Stimulated activated CD4-positive, alpha-beta T cell treated with anti-CD3 and anti-CD28 coated beads, Interleukin-2, amount 100 ng/mL, for 24 hours (primary cell): ENCODE results near the gene CDC6.

Experiments used
- DNase-seq, 2 donors: peaks; one replicate each; pipeline ENCODE4 v3.0.0-alpha.2; 2020

CDC6 gene

GRCh38 chr17:40323391-40324381 lies 36.0 kb downstream of the CDC6 start:
- DNase-seq: peak; percentile 55 to 68

- DNase-seq: no peak
These were observed 37.7 kb downstream of the CDC6 start for GRCh38 chr17:40325156-40326013.

DNA sequence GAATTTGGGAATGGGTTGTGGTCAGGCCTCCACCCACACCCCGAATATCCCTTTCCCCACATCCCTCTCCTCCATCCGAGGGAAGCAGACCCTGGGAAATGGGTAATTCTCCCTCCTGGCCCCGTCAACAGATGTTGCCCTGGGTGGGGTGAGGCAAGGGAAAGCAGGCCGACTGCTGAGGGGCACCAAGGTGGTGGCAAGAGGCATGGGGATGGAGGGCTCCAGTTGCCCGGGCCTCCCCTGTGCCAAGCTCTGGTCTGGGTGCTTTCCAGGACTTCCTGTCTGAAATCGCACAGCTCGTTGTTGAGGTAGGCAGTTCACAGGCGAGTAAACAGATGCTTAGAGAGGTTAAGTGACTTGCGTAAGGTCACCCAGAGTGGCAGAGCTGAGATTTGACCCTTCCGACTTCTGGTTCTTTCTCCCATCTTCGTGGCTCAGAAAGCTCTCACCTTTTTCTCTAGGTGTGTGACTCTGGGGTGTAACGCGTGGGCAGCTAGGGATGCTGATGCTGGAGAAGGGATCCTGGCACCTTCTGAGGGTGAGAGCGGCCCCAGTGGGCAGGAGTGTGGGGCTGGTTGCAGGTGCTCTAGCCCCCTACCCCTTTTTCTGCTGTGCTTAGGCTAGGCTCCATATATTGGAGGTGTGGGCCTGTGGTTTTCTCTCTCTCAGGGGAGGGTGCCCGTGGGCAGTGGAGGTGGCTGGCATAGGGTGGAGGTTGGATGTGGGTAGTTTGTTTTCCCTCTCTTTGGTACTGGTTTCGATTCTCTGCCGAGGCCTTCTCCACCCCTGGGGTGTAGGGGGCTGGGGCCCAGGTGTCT lies 38.5 kb downstream of the CDC6 start:
- DNase-seq: no peak

GRCh38 chr17:40326832-40327199 lies 39.1 kb downstream of the CDC6 start:
- no peak for DNase-seq

DNA sequence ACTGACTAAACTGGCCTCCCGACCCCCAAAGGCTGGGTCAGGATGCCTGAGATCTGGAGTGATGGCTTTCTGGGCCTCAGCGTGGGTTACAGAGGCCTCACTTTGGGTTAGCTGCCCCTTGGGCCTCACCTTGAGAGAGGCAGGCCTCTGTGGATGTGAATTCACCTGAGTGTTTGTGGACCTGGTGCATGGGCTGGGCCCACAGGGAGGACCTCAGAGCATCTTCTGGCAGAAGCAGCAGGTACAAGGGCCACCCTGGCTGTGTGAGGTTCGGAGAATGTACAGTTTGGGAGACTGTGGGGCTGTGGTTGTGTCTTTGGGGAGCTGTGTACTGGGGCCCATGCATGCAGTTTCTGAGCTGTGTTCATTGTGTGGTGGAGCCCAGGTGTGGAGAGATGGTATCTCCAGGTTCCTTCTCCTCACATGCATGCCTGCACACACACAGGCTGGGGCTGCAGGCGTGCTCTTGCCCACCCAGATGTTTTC lies 39.6 kb downstream of the CDC6 start:
- no peak for DNase-seq

DNA sequence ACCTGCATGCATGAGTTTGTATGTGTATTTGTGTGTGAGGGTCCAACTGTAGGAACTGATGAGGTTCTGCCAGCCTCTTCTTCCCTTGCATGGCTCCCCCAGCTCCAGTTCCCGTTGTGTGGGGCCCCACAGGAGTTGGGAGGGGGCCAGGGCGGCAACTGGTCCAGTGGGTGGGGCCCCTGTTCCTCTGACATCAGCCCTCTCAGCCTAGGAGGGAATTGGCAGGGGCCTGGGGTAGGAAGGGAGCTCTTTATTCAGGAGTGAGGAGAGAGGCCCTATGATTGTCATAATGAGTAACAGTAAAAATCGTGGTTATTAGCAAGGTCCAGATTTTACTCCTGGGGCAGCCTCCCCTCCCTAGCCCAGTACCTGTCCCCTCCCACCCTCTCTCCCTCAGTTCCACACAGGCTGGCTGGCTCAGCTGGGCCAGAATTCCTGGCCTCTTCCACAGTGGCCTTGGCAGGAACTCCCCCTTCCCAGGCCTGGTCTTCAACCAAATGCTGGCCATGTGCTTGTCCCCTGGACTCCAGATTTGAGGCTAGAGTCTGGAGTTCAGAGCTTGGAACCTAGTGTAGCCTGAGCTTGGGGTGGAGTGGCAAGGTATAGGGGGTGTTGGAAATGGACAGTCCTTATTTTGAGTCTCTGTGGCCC lies 40.2 kb downstream of the CDC6 start:
- no peak for DNase-seq

DNA sequence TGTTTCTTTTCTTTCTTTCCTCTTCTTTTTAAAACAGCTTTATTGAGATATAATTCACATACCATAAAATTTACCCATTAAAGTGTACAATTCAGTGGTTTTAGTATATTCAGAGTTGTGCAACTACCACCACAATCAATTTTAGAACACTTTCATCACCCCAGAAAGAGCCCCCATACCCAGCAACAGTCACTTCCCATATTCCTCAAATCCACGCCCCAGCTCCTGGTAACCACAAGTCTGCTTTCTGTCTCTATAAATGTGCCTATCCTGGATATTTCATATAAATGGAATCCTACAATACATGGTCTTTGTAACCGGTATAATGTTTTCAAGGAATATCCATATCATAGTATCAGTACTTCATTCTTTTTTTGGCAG lies 40.7 kb downstream of the CDC6 start:
- DNase-seq: no peak

DNA sequence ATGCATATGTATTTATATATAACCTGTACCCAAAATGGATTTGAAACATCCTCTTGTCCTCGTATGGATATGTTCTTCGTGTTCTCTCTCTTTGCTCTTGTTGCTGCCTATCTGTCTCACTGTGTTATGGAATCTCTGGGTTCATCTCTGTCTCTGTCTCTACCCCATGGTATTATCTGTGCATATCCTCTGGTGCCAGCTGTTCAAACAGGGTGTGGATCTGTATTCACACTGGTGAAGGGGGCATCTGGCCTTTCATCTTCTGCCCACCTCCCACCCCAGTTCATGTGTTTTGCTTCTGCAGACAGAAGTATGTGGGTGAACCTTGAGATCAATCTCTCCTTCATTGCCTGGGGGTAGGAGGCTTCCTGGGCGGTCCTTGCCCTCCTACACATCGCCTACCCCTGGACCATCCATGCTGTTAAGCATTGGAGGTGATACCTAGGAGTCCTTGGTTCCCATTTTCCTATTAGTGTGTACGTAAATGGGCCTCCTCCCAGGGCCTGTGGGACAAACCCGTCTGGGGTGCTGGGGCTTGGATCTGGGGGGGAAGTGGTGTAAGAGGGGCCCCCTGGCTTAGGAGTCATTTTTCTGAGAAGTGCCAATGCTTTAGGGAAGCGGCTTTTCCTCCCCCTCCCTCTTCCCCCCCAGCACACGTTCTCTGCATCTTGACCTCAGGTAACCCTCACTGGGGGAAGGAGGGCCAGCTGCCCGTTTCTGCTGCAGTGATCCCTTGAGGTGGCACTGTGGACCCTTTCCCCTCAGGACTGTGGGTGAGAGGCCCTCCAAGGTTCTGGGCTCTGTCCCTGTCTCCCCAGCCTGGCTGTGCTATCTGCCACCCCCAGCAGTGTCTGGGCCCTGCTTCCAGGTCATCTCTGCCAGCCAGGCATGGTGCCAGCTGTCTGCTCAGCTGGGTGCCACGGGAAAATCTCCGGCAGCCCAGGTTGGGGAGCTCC lies 42.4 kb downstream of the CDC6 start:
- DNase-seq: no peak

DNA sequence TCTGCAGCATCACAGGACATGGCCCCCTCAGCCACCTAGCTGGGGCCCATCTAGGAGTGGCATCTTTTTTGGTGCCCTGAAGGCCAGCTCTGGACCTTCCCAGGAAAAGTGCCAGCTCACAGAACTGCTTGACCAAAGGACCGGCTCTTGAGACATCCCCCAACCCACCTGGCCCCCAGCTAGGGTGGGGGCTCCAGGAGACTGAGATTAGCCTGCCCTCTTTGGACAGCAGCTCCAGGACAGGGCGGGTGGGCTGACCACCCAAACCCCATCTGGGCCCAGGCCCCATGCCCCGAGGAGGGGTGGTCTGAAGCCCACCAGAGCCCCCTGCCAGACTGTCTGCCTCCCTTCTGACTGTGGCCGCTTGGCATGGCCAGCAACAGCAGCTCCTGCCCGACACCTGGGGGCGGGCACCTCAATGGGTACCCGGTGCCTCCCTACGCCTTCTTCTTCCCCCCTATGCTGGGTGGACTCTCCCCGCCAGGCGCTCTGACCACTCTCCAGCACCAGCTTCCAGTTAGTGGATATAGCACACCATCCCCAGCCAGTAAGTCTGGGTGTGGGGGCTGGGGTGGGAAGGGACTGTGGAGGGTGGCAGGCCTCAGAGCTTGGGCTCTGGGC lies 43.3 kb downstream of the CDC6 start:
- no peak for DNase-seq

- DNase-seq: no peak
These were observed 44.3 kb downstream of the CDC6 start for GRCh38 chr17:40331743-40332641.

DNA sequence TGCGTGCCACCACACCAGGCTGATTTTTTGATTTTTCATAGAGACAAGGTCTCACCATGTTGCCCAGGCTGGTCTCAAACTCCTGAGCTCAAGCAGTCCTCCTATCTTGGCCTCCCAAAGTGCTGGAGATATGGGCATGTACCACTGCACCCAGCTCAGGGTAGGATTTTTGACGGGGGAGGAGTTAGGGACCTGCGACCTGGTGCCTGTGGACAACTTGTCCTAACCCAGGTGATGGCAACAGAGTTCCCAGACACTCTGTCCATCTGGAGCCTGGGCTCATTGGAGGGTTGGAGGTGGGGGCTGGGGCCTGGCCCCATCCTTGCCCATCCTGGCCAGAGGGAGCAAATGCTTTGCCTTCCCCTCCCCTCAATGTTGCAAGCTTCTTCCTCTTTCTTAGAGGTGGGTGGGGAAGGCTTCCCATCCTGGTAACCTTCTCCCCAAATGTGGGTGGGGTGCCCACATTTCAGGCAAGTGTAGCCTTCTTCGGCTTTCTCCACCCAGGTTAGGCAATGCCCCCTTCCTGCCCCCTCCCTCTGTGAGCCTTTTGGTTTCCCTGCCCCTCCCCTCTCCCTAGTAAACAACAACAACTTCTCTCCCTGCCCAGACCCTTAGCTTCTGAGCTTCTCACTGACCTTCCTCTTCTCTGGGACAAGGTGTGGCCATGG lies 46.2 kb downstream of the CDC6 start:
- no peak for DNase-seq

GRCh38 chr17:40335620-40336019 lies 47.9 kb downstream of the CDC6 start:
- no peak for DNase-seq

- DNase-seq: no peak
These were observed 49.7 kb downstream of the CDC6 start for GRCh38 chr17:40337351-40337750.

DNA sequence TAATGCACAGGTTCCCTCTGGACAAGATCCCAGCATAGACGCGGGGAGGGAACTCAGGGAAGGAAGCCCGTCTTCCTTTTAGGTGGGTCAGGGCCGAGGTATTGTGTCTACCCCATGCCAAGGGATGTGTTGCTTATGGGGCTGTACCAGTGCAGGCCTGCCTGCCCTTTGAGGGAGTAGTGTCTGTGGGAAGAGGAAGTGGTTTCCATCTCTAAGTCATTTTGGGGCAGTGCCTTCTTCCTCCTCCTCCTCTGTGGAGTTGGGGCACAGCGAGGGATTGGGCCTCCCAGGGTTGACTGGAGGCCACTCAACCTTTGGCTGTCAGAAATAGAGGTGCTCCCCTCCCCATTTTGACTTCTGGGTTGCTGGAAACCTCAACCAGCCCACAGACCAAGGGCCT lies 50.4 kb downstream of the CDC6 start:
- DNase-seq: no peak

DNA sequence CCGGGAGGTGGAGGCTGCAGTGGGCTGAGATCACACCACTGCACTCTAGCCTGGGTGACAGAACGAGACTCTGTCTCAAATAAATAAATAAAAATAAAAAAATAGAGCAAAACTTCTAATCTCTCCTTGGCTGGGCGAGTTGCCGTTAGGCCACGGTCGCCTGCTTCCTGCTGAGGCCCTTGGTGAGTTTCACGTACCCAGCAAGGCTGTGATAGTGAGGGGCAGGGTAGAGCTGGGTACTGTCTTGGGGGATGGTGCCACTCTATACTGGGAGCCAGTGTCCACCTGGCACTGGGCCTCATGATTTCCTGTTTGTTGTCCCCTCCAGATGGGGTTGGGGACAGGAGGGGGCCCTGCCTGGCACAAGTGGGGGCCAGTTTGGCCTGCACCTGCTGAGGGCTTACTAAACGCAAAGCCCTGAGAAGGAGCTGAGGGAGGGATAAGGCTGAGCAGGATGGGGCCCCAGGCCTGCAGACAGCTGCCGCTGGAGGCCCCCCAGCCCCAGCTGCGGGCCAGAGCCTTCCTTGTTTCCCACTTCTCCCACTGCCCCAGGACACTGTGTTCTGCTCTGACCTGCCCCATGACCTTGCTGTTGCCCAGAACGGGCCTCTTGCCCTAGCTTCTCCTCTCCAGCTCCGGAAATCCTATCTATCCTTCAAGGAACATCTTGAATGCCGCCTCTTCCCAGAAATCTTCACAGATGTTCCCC lies 51.4 kb downstream of the CDC6 start:
- DNase-seq: no peak

GRCh38 chr17:40340327-40340726 lies 52.6 kb downstream of the CDC6 start:
- DNase-seq: no peak

- peak; percentile 82 to 84 for DNase-seq
These were observed 53.5 kb downstream of the CDC6 start for GRCh38 chr17:40340880-40341807.
